WTC11 (cell line): ENCODE data around the gene CDK4. TPM values are rescaled to one million over a fixed set of nuclear protein-coding genes. Genes with fewer than 3 reads are reported as not detected.
A peak's percentile ranks its signal among the peaks of the same experiment; 100 is the strongest.

ENCODE experiments used
- ATAC-seq: fragments of 200-7000 bp; cut with Tn5 transposase; 2 replicates; pipeline ENCODE4 v1.10.0; 2021; ENCODE audit warnings: mild to moderate bottlenecking, moderate library complexity
- CTCF ChIA-PET: fragments of 300-600 bp; sonication (Branson Sonifier 250); formaldehyde crosslinking; loops from one replicate; lab custom pipeline; 2021; ENCODE audit warnings: antibody characterized with exemption; lab: Charles Lee
- POLR2A ChIA-PET: fragments of 350-600 bp; sonication (Branson Sonifier 250); formaldehyde crosslinking; loops from one replicate; lab custom pipeline; 2021; ENCODE audit warnings: antibody characterized with exemption; lab: Charles Lee
- DNase-seq: peaks from one replicate; pipeline ENCODE4 v3.0.0; 2021; ENCODE audit warnings: low spot score
- H3K27ac Mint-ChIP-seq: 2 replicates; pipeline ENCODE4 v1.8.0; 2021; ENCODE audit warnings: mixed read lengths
- H3K27me3 Mint-ChIP-seq: 2 replicates; pipeline ENCODE4 v1.8.0; 2021; ENCODE audit warnings: low read depth, mild to moderate bottlenecking, moderate library complexity, mixed read lengths
- H3K36me3 Mint-ChIP-seq: 2 replicates; pipeline ENCODE4 v1.8.0; 2021; ENCODE audit warnings: mixed read lengths
- H3K4me1 Mint-ChIP-seq: 2 replicates; pipeline ENCODE4 v1.8.0; 2022; ENCODE audit warnings: mixed read lengths
- H3K4me3 Mint-ChIP-seq: 2 replicates; pipeline ENCODE4 v1.8.0; 2021; ENCODE audit warnings: mild to moderate bottlenecking, moderate library complexity, mixed read lengths
- H3K9me3 Mint-ChIP-seq: 2 replicates; pipeline ENCODE4 v1.8.0; 2021; ENCODE audit warnings: mixed read lengths
- CBFB ChIP-seq: sonication (generic); formaldehyde crosslinking; IDR thresholded peaks from 2 replicates; pipeline ENCODE4 v1.8.1; 2022; ENCODE audit warnings: mild to moderate bottlenecking, low read depth, missing genetic modification reagents
- FOXP1 ChIP-seq: sonication (generic); formaldehyde crosslinking; IDR thresholded peaks from 2 replicates; pipeline ENCODE4 v1.8.0; 2022; ENCODE audit warnings: missing genetic modification reagents, mild to moderate bottlenecking, moderate library complexity, borderline replicate concordance
- GABPB1 ChIP-seq: sonication (generic); formaldehyde crosslinking; IDR thresholded peaks from 2 replicates; pipeline ENCODE4 v1.8.1; 2023; ENCODE audit warnings: mild to moderate bottlenecking, missing genetic modification reagents
- HMGXB4 ChIP-seq: sonication (generic); formaldehyde crosslinking; IDR thresholded peaks from 2 replicates; pipeline ENCODE4 v1.8.1; 2023; ENCODE audit warnings: mild to moderate bottlenecking, moderate library complexity, missing genetic modification reagents
- MAX ChIP-seq: sonication (generic); formaldehyde crosslinking; IDR thresholded peaks from 2 replicates; pipeline ENCODE4 v1.8.0; 2022; ENCODE audit warnings: mild to moderate bottlenecking, missing genetic modification reagents
- NR1H2 ChIP-seq: sonication (generic); formaldehyde crosslinking; IDR thresholded peaks from 2 replicates; pipeline ENCODE4 v1.9.0; 2021; ENCODE audit warnings: mild to moderate bottlenecking, moderate library complexity, missing genetic modification reagents
- NR3C1 ChIP-seq: sonication (generic); formaldehyde crosslinking; conservative IDR thresholded peaks from 2 replicates; pipeline ENCODE4 v1.8.1; 2023; ENCODE audit warnings: low read depth, mild to moderate bottlenecking, missing genetic modification reagents
- PRDM15 ChIP-seq: sonication (generic); formaldehyde crosslinking; IDR thresholded peaks from 2 replicates; pipeline ENCODE4 v1.8.0; 2022; ENCODE audit warnings: missing genetic modification reagents
- RORB ChIP-seq: fragments of 250-450 bp; sonication (Bioruptor Pico); IDR thresholded peaks from 2 replicates; pipeline ENCODE4 v1.9.0; 2021; ENCODE audit warnings: mild to moderate bottlenecking
- SMAD4 ChIP-seq: sonication (generic); formaldehyde crosslinking; IDR thresholded peaks from 2 replicates; pipeline ENCODE4 v1.8.0; 2022; ENCODE audit warnings: mild to moderate bottlenecking, missing genetic modification reagents
- SOX15 ChIP-seq: fragments of 250-450 bp; sonication (Bioruptor Pico); IDR thresholded peaks from 2 replicates; pipeline ENCODE4 v1.9.0; 2021; ENCODE audit warnings: mild to moderate bottlenecking
- SP1 ChIP-seq: sonication (generic); formaldehyde crosslinking; conservative IDR thresholded peaks from 2 replicates; pipeline ENCODE4 v1.8.1; 2022; ENCODE audit warnings: missing genetic modification reagents
- TEAD1 ChIP-seq: sonication (generic); formaldehyde crosslinking; IDR thresholded peaks from 2 replicates; pipeline ENCODE4 v1.8.0; 2022; ENCODE audit warnings: mild to moderate bottlenecking, missing genetic modification reagents
- USF2 ChIP-seq: sonication (generic); formaldehyde crosslinking; IDR thresholded peaks from 2 replicates; pipeline ENCODE4 v1.8.1; 2023; ENCODE audit warnings: mild to moderate bottlenecking, missing genetic modification reagents, moderate library complexity
- ZNF317 ChIP-seq: sonication (generic); formaldehyde crosslinking; IDR thresholded peaks from 2 replicates; pipeline ENCODE4 v1.8.1; 2023; ENCODE audit warnings: low read depth, mild to moderate bottlenecking, moderate library complexity, missing genetic modification reagents, borderline replicate concordance
- ZNF416 ChIP-seq: fragments of 250-450 bp; sonication (Bioruptor Pico); IDR thresholded peaks from 2 replicates; pipeline ENCODE4 v1.9.0; 2021; ENCODE audit warnings: mild to moderate bottlenecking, inconsistent platforms
- total RNA-seq: library from RNA; stranded (reverse); gene quantifications from 3 replicates; pipeline ENCODE4 v1.2.3, GENCODE V29; 2021
- TF ChIP-seq, protein P1 (sequence below): fragments of 250-450 bp; sonication (Bioruptor Pico); IDR thresholded peaks from 2 replicates; pipeline ENCODE4 v1.9.0; 2021; ENCODE audit warnings: mild to moderate bottlenecking, borderline replicate concordance
- TF ChIP-seq, protein P2 (sequence below): fragments of 200-600 bp; IDR thresholded peaks from 2 replicates; pipeline ENCODE4 v1.8.0; 2022; ENCODE audit warnings: antibody characterized with exemption
- TF ChIP-seq, protein P3 (sequence below): sonication (generic); formaldehyde crosslinking; IDR thresholded peaks from 2 replicates; pipeline ENCODE4 v1.8.1; 2023; ENCODE audit warnings: mild to moderate bottlenecking, missing genetic modification reagents
- TF ChIP-seq, protein P4 (sequence below): fragments of 250-450 bp; sonication (Bioruptor Pico); IDR thresholded peaks from 2 replicates; pipeline ENCODE4 v2.1.2; 2022; ENCODE audit warnings: mild to moderate bottlenecking, moderate library complexity

CDK4 gene
- total RNA-seq, 1 experiment from 2014 or later = 152 TPM

DNA sequence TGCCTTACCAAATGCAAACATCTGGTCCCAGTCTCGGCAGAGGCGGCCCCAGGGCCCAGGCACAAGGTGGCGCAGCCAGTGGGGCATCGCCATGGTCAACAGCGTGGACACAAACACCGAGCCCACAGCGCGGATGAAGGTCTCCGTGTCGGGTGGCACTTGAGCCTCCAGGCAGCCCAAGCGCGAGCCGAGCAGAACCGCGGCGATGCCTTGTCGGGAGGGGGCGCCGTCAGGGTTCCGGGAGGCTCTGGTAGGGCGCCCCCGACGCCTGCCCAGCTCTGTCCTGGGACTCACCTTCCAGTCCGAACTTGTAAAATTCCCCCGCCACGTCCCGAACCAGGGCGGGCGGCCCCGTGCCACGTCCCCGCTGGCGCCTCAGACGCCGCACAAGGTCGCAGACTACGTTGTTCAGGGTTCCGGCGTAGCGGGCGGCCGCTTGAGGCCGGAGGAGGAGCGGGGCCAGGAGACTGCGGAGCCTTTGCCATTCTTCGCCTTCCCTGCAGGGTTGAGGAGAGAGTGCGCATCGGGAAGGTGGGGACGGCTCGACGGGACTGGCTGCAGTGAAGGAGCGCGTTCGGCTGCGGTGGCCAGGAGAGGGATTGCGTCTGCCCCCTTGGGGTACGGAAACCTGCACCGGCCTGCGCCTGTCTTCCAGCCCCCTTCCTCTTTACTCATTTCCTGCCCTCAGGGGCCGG is 13.0 kb upstream of the CDK4 start (continued):
- TF ChIP-seq CBFB (CRISPR knock-in tag) (no peak; the same call in 1 of the 2 replicates), RORB (no peak)
- TF ChIP-seq, all 79 proteins: peak for 12

DNA sequence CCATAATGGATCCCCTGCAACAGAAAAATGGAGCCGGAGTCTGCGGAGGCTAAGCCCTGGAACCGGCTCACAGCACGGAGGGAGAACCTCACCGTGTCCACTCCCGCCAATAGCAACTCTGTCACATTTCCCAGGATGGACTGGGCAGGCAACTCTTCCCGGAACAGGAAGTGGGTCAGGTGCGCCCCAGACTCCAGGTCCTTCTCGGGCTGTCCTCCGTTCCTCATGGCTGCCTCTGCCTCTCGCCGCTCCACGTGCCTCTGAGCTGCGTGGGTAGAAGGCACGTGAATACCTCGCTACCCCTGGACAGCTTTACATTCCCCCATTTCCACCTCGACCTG is 12.5 kb upstream of the CDK4 start:
- no peak for DNase-seq
- Mint-ChIP-seq H3K27ac (no peak overlapping the region), H3K4me3 (peak overlapping the region; percentile 74), H3K4me1 (peaks cover 33% of the 10 kb centered on the region), H3K27me3 (peaks cover 87% of the 10 kb centered on the region), H3K9me3 (no peaks in the 10 kb centered on the region), H3K36me3 (peaks cover 13% of the 10 kb centered on the region)
- ChIA-PET CTCF (interaction anchor here (1.2 to 5.3 kb wide), 3 partner anchors 8 to 51 kb away, joined by 5 to 80 read pairs (median 6); partner anchors contain the start of gene TSFM), POLR2A (interaction anchor here (0.8 kb wide), 1 partner anchor 12 kb away, joined by 3 read pairs; the partner anchor contains the start of gene CDK4)
- no peak for ATAC-seq
- TF ChIP-seq SOX15 (CRISPR knock-in tag) = no peak
- TF ChIP-seq SMAD4 = 0 out of 2 replicates have a peak, but pooled peaks have one; percentile 27
- TF ChIP-seq FOXP1 = no peak
- TF ChIP-seq SP1 (CRISPR knock-in tag) = peak; percentile 15; the same call in 1 of the 2 replicates
- no peak for TF ChIP-seq HMGXB4 (CRISPR knock-in tag)
- TF ChIP-seq, protein P1, sequence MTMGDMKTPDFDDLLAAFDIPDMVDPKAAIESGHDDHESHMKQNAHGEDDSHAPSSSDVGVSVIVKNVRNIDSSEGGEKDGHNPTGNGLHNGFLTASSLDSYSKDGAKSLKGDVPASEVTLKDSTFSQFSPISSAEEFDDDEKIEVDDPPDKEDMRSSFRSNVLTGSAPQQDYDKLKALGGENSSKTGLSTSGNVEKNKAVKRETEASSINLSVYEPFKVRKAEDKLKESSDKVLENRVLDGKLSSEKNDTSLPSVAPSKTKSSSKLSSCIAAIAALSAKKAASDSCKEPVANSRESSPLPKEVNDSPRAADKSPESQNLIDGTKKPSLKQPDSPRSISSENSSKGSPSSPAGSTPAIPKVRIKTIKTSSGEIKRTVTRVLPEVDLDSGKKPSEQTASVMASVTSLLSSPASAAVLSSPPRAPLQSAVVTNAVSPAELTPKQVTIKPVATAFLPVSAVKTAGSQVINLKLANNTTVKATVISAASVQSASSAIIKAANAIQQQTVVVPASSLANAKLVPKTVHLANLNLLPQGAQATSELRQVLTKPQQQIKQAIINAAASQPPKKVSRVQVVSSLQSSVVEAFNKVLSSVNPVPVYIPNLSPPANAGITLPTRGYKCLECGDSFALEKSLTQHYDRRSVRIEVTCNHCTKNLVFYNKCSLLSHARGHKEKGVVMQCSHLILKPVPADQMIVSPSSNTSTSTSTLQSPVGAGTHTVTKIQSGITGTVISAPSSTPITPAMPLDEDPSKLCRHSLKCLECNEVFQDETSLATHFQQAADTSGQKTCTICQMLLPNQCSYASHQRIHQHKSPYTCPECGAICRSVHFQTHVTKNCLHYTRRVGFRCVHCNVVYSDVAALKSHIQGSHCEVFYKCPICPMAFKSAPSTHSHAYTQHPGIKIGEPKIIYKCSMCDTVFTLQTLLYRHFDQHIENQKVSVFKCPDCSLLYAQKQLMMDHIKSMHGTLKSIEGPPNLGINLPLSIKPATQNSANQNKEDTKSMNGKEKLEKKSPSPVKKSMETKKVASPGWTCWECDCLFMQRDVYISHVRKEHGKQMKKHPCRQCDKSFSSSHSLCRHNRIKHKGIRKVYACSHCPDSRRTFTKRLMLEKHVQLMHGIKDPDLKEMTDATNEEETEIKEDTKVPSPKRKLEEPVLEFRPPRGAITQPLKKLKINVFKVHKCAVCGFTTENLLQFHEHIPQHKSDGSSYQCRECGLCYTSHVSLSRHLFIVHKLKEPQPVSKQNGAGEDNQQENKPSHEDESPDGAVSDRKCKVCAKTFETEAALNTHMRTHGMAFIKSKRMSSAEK = no peak
- no peak for TF ChIP-seq ZNF416 (CRISPR knock-in tag)
- TF ChIP-seq NR3C1 = no peak
- TF ChIP-seq, protein P2, sequence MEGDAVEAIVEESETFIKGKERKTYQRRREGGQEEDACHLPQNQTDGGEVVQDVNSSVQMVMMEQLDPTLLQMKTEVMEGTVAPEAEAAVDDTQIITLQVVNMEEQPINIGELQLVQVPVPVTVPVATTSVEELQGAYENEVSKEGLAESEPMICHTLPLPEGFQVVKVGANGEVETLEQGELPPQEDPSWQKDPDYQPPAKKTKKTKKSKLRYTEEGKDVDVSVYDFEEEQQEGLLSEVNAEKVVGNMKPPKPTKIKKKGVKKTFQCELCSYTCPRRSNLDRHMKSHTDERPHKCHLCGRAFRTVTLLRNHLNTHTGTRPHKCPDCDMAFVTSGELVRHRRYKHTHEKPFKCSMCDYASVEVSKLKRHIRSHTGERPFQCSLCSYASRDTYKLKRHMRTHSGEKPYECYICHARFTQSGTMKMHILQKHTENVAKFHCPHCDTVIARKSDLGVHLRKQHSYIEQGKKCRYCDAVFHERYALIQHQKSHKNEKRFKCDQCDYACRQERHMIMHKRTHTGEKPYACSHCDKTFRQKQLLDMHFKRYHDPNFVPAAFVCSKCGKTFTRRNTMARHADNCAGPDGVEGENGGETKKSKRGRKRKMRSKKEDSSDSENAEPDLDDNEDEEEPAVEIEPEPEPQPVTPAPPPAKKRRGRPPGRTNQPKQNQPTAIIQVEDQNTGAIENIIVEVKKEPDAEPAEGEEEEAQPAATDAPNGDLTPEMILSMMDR = no peak
- TF ChIP-seq ZNF317 (CRISPR knock-in tag) = no peak
- no peak for TF ChIP-seq TEAD1 (CRISPR knock-in tag)
- TF ChIP-seq MAX = peak; percentile 88
- TF ChIP-seq, protein P3, sequence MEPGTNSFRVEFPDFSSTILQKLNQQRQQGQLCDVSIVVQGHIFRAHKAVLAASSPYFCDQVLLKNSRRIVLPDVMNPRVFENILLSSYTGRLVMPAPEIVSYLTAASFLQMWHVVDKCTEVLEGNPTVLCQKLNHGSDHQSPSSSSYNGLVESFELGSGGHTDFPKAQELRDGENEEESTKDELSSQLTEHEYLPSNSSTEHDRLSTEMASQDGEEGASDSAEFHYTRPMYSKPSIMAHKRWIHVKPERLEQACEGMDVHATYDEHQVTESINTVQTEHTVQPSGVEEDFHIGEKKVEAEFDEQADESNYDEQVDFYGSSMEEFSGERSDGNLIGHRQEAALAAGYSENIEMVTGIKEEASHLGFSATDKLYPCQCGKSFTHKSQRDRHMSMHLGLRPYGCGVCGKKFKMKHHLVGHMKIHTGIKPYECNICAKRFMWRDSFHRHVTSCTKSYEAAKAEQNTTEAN (CRISPR knock-in tag) = peak; percentile 31; the same call in 1 of the 2 replicates
- 0 out of 2 replicates have a peak, but pooled peaks have one; percentile 10 for TF ChIP-seq NR1H2
- no peak for TF ChIP-seq GABPB1 (CRISPR knock-in tag)
- TF ChIP-seq, protein P4, sequence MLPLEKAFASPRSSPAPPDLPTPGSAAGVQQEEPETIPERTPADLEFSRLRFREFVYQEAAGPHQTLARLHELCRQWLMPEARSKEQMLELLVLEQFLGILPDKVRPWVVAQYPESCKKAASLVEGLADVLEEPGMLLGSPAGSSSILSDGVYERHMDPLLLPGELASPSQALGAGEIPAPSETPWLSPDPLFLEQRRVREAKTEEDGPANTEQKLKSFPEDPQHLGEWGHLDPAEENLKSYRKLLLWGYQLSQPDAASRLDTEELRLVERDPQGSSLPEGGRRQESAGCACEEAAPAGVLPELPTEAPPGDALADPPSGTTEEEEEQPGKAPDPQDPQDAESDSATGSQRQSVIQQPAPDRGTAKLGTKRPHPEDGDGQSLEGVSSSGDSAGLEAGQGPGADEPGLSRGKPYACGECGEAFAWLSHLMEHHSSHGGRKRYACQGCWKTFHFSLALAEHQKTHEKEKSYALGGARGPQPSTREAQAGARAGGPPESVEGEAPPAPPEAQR = no peak
- TF ChIP-seq USF2 (CRISPR knock-in tag) = peak; percentile 34
- TF ChIP-seq PRDM15 (CRISPR knock-in tag) = peak; percentile 49
